ENCODE data around the gene CELF5. TPM values are rescaled to one million over a fixed set of nuclear protein-coding genes. Genes with fewer than 3 reads are reported as not detected.
"Not testable (repeated sequence)": the region's sequence is repeated elsewhere in the genome, so short reads cannot be mapped to it uniquely, and the experiment has no call there.

Gene CELF5
- total RNA-seq, 4 donors from 2014 or later, result not detected

DNA sequence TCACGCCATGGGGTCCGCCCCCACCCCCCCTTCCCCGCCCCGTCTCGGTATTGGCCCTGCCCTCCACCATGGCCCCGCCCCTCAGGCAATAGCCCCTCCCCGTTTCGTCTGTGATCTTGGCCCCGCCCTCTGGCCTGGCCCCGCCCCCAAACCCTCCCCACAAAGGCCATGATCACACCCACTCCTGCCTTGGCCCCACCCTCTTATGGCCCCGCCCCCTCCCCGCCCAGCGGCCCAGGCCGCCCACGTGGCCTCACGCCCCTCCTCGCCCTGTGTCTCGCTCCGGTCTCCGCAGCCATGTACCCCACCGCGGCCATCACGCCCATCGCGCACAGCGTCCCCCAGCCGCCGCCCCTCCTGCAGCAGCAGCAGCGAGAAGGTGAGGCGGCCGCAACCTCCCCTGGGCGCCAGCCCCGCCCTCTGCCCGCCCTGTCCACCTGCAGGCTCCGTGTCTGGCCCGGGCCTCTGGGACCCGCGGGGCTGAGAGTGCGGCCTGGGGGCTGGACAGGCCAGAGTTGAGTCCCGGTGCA is 61.3 kb downstream of the CELF5 start:
- ATAC-seq (no peak), DNase-seq (no peak)
- Histone ChIP-seq H3K27me3 (peaks cover 62 to 76% (median 76%) of the 10 kb centered on the region in 3 donors), H3K4me1 (no peaks in the 10 kb centered on the region), H3K4me3 (peak overlapping the region in 1 of 4 donors; percentile 28), H3K27ac (no peak overlapping the region), H3K36me3 (no peaks in the 10 kb centered on the region), H3K9me3 (no peaks in the 10 kb centered on the region)
- intact Hi-C loops (cut with DNase I; ENCODE audit: low total_unique reads), result no loop called here
- TF ChIP-seq, protein P1, sequence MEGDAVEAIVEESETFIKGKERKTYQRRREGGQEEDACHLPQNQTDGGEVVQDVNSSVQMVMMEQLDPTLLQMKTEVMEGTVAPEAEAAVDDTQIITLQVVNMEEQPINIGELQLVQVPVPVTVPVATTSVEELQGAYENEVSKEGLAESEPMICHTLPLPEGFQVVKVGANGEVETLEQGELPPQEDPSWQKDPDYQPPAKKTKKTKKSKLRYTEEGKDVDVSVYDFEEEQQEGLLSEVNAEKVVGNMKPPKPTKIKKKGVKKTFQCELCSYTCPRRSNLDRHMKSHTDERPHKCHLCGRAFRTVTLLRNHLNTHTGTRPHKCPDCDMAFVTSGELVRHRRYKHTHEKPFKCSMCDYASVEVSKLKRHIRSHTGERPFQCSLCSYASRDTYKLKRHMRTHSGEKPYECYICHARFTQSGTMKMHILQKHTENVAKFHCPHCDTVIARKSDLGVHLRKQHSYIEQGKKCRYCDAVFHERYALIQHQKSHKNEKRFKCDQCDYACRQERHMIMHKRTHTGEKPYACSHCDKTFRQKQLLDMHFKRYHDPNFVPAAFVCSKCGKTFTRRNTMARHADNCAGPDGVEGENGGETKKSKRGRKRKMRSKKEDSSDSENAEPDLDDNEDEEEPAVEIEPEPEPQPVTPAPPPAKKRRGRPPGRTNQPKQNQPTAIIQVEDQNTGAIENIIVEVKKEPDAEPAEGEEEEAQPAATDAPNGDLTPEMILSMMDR (IDR thresholded peaks at IDR 0.05 in 4 of 5, conservative IDR thresholded peaks at IDR 0.05 in 1 of 5), result no peak
- no peak for TF ChIP-seq POLR2A (IDR thresholded peaks at IDR 0.05)
- in situ Hi-C loops (cut with MboI; ENCODE audit: low sequenced_read_pairs in 4 of 4), result no loop called here

DNA sequence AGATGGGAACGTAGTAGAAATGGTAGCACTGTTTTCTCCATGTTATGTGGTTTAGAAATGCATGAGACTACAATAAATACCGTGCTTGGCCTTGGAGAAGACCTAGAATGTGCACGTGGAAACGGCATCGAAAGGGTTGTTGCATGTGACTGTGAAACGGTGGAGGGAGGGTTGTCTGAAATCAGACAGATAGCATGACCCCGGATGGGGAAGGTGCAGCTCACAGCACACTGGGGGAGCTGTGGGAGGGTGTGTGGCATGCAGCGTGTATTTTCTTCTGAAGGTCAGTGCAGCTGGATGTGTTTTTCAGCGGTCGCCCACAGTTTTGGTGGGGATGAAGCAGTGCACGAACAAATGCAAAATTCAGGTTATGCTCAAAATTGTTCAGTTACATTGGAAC is 63.4 kb downstream of the CELF5 start:
- H3K9me3 ChIP-seq, result no peaks in the 10 kb centered on the region
- H3K27ac ChIP-seq, result no peak overlapping the region
- in situ Hi-C loops (cut with MboI; ENCODE audit: low sequenced_read_pairs in 4 of 4), result no loop called here
- ATAC-seq (no peak), DNase-seq (no peak)
- H3K4me1 ChIP-seq, result no peaks in the 10 kb centered on the region
- peaks cover 63 to 71% (median 66%) of the 10 kb centered on the region in 3 donors for H3K27me3 ChIP-seq
- intact Hi-C loops (cut with DNase I; ENCODE audit: low total_unique reads), result no loop called here
- H3K4me3 ChIP-seq, result no peak overlapping the region
- TF ChIP-seq, protein P1 (IDR thresholded peaks at IDR 0.05 in 4 of 5, conservative IDR thresholded peaks at IDR 0.05 in 1 of 5), result no peak
- TF ChIP-seq POLR2A (IDR thresholded peaks at IDR 0.05), result no peak
- H3K36me3 ChIP-seq, result no peaks in the 10 kb centered on the region

DNA sequence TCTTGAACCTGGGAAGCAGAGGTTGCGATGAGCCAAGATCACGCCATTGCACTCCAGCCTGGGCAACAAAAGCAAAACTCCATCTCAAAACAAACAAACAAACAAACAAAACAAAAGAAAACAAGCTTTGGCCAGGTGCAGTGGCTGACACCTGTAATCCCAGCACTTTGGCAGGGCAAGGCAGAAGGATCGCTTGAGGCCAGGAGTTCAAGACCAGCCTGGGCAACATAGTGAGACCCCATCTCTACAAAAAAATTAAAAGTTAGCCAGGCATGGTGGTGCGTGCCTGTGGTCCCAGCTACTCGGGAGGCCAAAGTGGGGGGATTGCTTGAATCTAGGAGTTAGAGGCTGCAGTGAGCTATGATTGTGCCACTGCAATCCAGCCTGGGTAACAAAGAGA is 64.0 kb downstream of the CELF5 start:
- H3K36me3 ChIP-seq; intact Hi-C loops (cut with DNase I; ENCODE audit: low total_unique reads); H3K9me3 ChIP-seq; ATAC-seq; DNase-seq; H3K4me3 ChIP-seq; in situ Hi-C loops (cut with MboI; ENCODE audit: low sequenced_read_pairs in 4 of 4); H3K27ac ChIP-seq; H3K4me1 ChIP-seq: not testable (repeated sequence)
- peaks cover 60 to 71% (median 61%) of the 10 kb centered on the region in 3 donors for H3K27me3 ChIP-seq

DNA sequence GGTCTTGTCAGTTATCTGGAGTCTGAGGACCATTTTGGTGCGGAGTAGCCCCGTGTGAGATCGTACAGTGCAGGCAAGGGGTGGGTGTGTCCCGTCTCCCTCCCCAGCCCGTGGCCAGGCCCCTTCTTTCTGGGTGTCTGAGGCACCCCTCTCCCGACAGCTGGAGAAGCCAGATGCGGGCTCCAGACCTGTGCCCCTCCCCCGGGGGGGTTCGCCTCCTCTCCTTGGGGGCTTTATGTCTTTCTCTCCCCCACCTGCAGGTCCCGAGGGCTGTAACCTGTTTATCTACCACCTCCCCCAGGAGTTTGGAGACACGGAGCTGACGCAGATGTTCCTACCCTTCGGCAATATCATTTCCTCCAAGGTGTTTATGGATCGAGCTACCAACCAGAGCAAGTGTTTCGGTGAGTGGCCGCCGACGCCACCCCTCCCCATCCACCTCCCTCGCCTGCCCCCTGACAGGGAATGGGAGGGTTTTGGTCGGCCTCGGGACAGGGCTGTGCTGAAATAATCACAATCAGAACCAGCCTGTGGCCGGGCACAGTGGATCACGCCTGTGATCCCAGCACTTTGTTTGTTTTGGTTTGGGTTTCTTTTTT is 65.6 kb downstream of the CELF5 start:
- H3K27ac ChIP-seq, result no peak overlapping the region
- ATAC-seq (no peak), DNase-seq (no peak)
- intact Hi-C loops (cut with DNase I; ENCODE audit: low total_unique reads) (no loop called here), in situ Hi-C loops (cut with MboI; ENCODE audit: low sequenced_read_pairs in 4 of 4) (no loop called here)
- peaks cover 44 to 65% (median 60%) of the 10 kb centered on the region in 3 donors for H3K27me3 ChIP-seq
- no peaks in the 10 kb centered on the region for H3K4me1 ChIP-seq
- H3K4me3 ChIP-seq, result no peak overlapping the region
- no peaks in the 10 kb centered on the region for H3K36me3 ChIP-seq
- H3K9me3 ChIP-seq, result no peaks in the 10 kb centered on the region
- TF ChIP-seq POLR2A (IDR thresholded peaks at IDR 0.05), result no peak
- TF ChIP-seq, protein P1 (IDR thresholded peaks at IDR 0.05 in 4 of 5, conservative IDR thresholded peaks at IDR 0.05 in 1 of 5), result no peak

DNA sequence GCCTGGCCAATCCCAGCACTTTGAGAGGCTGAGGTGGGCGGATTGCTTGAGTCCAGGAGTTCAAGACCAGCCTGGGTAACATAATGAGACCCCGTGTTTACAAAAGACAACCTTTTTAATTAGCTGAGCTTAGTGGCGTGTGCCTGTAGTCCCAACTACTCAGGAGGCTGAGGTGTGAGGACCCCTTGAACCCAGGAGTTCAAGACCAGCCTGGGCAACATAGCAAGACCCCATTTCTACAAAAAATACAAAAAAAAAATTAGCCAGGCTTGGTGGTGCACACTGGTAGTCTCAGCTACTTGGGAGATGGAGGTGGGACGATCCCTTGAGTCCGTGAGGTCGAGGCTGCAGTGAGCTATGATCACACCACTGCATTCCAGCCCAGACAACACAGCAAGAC is 66.4 kb downstream of the CELF5 start:
- ATAC-seq; intact Hi-C loops (cut with DNase I; ENCODE audit: low total_unique reads): not testable (repeated sequence)

More for the DNA sequence above, 66.4 kb downstream of the CELF5 start:
- H3K4me1 ChIP-seq; H3K4me3 ChIP-seq; H3K27ac ChIP-seq; H3K9me3 ChIP-seq; H3K36me3 ChIP-seq; in situ Hi-C loops (cut with MboI; ENCODE audit: low sequenced_read_pairs in 4 of 4); DNase-seq: not testable (repeated sequence)
- H3K27me3 ChIP-seq, result peaks cover 46 to 65% (median 60%) of the 10 kb centered on the region in 3 donors

Data from gastrocnemius medialis (tissue), 4 donors.